Hepatocyte (in vitro differentiated cells): ENCODE results near the gene DYNLL2.

Source experiments
- CTCF ChIP-seq: fragments of 200-600 bp; sonication (generic); IDR thresholded peaks from 2 replicates; pipeline ENCODE4 v1.5.1; 2016; ENCODE audit warnings: antibody characterized with exemption, mild to moderate bottlenecking; ENCODE audit not compliant: poor library complexity
- EZH2 ChIP-seq: fragments of 200-600 bp; sonication (generic); IDR thresholded peaks from 2 replicates; pipeline ENCODE4 v1.6.1; 2016; ENCODE audit warnings: antibody characterized with exemption, mild to moderate bottlenecking, borderline replicate concordance
- EZH2phosphoT487 ChIP-seq: fragments of 200-600 bp; sonication (generic); IDR thresholded peaks from one replicate; pipeline ENCODE4 v1.6.1; 2018; ENCODE audit warnings: antibody characterized with exemption, mild to moderate bottlenecking, low read depth, moderate library complexity; ENCODE audit not compliant: unreplicated experiment, severe bottlenecking

- no peak for TF ChIP-seq EZH2
- no peak for TF ChIP-seq CTCF
- TF ChIP-seq EZH2phosphoT487 = no peak
These were observed 9.0 kb downstream of the DYNLL2 start for GRCh38 chr17:58092101-58092796.
